Thoracic aorta (tissue), 2 donors: Measurements from ENCODE around the gene TOX2. TPM values are rescaled to one million over a fixed set of nuclear protein-coding genes. Genes with fewer than 3 reads are reported as not detected.

Source experiments
- ATAC-seq: fragments of 150-250 bp; one replicate; pipeline ENCODE4 v1.8.0; 2017; ENCODE audit warnings: low read depth; ENCODE audit not compliant: insufficient number of reproducible peaks, low FRiP score
- DNase-seq: peaks from one replicate; pipeline ENCODE4 v3.0.0-alpha.2; 2020; ENCODE audit warnings: low spot score
- H3K27ac ChIP-seq, 2 donors: fragments of 200-600 bp; sonication (generic); 1 replicate in 1 of 2; 2 replicates in 1 of 2; pipeline ENCODE4 v1.5.1; 2016; ENCODE audit warnings: mild to moderate bottlenecking in 2 of 2, moderate library complexity in 2 of 2
- H3K27me3 ChIP-seq: fragments of 200-600 bp; sonication (generic); replicated peaks from 2 replicates; pipeline ENCODE4 v1.6.0; 2016; ENCODE audit warnings: mild to moderate bottlenecking; ENCODE audit not compliant: insufficient read depth
- H3K36me3 ChIP-seq: fragments of 200-600 bp; sonication (generic); one replicate; pipeline ENCODE4 v1.5.1; 2016
- H3K4me1 ChIP-seq, 2 donors: fragments of 200-600 bp; sonication (generic); 1 replicate in 1 of 2; 2 replicates in 1 of 2; pipeline versions ENCODE4 v1.5.1 to v1.6.0; 2016; ENCODE audit warnings: low read depth in 2 of 2, mild to moderate bottlenecking in 1 of 2; ENCODE audit not compliant: control insufficient read depth in 1 of 2
- H3K4me3 ChIP-seq: fragments of 200-600 bp; sonication (generic); 2 replicates; pipeline ENCODE4 v1.5.1; 2016; ENCODE audit warnings: mild to moderate bottlenecking
- H3K9me3 ChIP-seq: fragments of 200-600 bp; sonication (generic); 2 replicates; pipeline ENCODE4 v1.5.1; 2016
- total RNA-seq, 2 donors: library from RNA; depleted of rRNA; stranded (reverse); fragments of >200 nt; gene quantifications; one replicate each; pipeline versions ENCODE4 v1.1.0 to v1.2.3, GENCODE V29; 2016
- TF ChIP-seq, protein P1 (sequence below): fragments of 200-600 bp; sonication (generic); IDR thresholded peaks from one replicate; pipeline ENCODE4 v1.5.1; 2019; ENCODE audit warnings: antibody characterized with exemption

The TOX2 gene
- total RNA-seq, 2 donors from 2014 or later: 4.2 to 14.6 TPM

DNA sequence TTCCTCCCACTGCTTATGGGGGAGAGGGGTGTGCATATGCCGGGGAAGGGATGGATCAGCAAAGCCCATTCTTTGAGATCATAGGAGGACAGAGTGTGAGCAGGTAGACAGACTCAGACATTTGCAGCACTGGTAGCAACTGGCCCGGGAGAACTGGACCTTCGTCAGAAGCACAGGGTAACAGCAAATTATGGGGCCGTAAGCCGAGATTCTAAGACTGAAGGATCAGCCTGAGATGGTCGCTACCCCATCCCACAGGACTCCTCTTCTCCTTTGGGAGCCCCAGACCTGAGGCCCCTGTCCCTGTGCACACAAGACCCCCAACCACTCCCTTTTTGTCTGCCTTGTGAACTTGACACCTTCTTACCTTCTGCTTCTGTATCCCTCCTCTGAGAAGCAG lies 106.5 kb downstream of the TOX2 start:
- Histone ChIP-seq H3K4me3 (no peak overlapping the region), H3K27me3 (no peaks in the 10 kb centered on the region), H3K9me3 (no peaks in the 10 kb centered on the region), H3K36me3 (no peaks in the 10 kb centered on the region), H3K27ac (no peak overlapping the region), H3K4me1 (peaks cover 0 to 41% of the 10 kb centered on the region in 2 donors)
- no peak for ATAC-seq
- DNase-seq: no peak
- TF ChIP-seq, protein P1, sequence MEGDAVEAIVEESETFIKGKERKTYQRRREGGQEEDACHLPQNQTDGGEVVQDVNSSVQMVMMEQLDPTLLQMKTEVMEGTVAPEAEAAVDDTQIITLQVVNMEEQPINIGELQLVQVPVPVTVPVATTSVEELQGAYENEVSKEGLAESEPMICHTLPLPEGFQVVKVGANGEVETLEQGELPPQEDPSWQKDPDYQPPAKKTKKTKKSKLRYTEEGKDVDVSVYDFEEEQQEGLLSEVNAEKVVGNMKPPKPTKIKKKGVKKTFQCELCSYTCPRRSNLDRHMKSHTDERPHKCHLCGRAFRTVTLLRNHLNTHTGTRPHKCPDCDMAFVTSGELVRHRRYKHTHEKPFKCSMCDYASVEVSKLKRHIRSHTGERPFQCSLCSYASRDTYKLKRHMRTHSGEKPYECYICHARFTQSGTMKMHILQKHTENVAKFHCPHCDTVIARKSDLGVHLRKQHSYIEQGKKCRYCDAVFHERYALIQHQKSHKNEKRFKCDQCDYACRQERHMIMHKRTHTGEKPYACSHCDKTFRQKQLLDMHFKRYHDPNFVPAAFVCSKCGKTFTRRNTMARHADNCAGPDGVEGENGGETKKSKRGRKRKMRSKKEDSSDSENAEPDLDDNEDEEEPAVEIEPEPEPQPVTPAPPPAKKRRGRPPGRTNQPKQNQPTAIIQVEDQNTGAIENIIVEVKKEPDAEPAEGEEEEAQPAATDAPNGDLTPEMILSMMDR: no peak

DNA sequence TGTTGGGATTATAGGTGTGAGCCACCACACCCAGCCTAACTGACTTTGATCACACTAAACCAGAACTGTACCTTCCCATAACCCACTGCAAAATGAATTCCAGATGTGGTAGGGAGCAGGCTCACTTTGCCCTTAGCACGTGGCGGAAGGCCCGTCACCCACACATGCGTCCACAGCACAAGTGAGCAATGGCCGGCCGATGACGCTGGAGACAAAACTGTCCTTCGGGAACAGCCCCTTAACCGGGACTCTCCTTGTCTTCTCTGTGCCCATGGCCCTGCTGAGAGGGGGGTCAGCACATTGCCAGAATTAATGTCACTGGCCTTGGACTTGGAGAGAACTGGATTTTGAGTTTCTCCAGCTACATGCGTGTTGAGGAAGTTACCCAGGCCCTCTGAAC lies 107.2 kb downstream of the TOX2 start:
- DNase-seq: no peak
- Histone ChIP-seq H3K9me3 (no peaks in the 10 kb centered on the region), H3K27ac (no peak overlapping the region), H3K36me3 (no peaks in the 10 kb centered on the region), H3K27me3 (no peaks in the 10 kb centered on the region), H3K4me1 (peaks cover 0 to 34% of the 10 kb centered on the region in 2 donors), H3K4me3 (no peak overlapping the region)
- no peak for ATAC-seq
- TF ChIP-seq, protein P1: no peak

DNA sequence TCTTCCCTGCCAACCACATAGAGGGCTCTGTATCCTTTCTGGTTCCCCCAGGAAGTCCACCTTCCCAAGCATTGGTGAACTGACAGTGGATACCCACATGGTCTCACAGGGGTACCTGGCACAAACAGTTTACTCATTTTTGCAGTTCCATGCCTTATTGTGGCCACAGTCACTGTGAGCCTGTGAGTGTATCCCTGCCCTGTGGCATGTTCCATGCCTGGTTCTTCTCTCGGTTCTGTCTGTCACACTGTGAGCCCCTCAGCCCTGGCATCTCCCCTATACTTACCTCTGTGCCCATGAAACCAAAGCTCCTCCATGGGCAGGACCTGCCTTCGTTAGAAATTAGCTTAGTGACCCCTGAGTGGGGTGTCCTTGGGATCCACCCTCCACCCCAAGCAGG lies 107.8 kb downstream of the TOX2 start:
- DNase-seq: no peak
- TF ChIP-seq, protein P1: no peak
- H3K4me1 ChIP-seq: peaks cover 0 to 28% of the 10 kb centered on the region in 2 donors

DNA sequence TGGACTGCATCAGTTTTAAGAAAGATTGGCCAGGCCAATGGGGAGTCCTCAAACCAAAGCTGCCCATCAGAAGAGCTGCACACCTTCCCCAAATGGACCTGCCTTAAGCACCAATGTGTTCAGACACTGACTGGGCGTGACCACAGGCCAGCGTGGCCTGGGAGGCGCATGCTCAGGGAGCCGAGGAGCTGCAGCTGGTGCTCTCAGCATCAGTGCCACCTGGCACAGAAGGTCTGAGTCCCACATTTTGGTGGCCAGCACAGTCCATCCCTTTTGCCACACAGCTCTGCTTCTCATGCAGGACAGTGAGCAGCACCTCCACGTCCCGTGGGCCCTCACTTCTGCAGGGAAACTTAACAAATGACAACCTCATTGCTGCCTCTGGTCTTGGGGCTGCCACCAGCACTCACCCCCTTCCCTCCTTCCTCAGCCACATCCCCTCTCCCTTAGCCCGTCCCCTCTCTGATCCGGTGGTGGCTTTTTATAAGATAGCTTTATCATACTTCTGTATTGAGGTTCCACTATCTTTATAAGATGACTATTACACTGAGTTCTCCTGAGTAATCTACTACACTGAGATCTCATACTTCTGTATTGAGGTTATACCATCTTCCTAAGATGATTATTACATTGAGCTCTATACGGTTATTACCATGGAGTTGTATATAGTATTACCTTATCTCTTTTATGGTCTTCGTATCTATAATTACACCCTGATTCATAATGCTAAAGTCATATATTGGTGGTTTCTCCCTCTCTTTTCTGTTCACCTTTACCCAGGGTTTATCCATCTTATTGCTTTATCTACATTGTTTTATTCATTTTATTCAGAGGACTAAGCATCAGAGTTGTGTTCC lies 109.1 kb downstream of the TOX2 start:
- Histone ChIP-seq H3K4me1 (peaks cover 0 to 15% of the 10 kb centered on the region in 2 donors), H3K36me3 (no peaks in the 10 kb centered on the region), H3K4me3 (no peak overlapping the region), H3K27me3 (no peaks in the 10 kb centered on the region), H3K9me3 (no peaks in the 10 kb centered on the region), H3K27ac (no peak overlapping the region)
- ATAC-seq (no peak), DNase-seq (no peak)
- TF ChIP-seq, protein P1: no peak

More for the DNA sequence above, 107.8 kb downstream of the TOX2 start:
- no peak for ATAC-seq
- Histone ChIP-seq H3K36me3 (no peaks in the 10 kb centered on the region), H3K27ac (no peak overlapping the region), H3K9me3 (no peaks in the 10 kb centered on the region), H3K27me3 (no peaks in the 10 kb centered on the region), H3K4me3 (no peak overlapping the region)

DNA sequence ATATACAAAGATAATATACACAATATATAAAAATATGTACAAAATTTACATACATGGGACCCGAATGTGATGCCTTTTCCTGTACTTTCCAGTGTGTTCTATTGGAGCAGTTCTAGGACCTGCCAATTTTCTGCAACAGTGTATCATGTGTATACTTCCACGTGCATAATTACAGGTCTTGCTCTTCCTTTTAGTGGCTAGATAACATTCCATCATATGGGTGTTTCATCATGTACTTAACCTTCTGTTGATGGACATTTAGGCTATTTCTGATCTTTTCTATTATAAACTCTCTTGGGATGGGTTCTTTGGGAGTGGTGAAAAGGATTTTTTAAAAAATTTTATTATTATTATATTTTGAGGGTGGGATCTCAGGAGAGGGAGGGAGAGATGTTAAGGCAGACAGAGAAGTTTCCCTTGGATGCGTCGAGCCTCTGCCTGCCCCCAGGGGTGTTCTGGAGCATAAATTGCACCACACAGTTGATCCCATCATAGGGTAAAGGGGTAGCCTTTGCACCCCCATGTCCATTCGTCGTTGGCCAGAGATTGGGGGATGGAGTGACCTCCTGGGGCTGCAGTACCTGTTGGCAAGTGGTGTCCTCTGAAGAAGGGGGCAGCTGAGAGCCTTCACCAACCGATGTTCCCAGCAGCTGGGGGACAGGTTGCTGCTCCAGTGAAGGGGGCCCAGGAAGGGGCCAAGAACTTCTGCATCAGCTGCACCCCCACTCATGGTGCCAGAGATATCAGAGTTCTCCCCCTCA lies 110.3 kb downstream of the TOX2 start:
- TF ChIP-seq, protein P1: no peak
- DNase-seq: no peak

More for the DNA sequence above, 110.3 kb downstream of the TOX2 start:
- no peaks in the 10 kb centered on the region for H3K27me3 ChIP-seq
- no peak overlapping the region for H3K4me3 ChIP-seq
- H3K4me1 ChIP-seq: peaks cover 0 to 3% of the 10 kb centered on the region in 2 donors
- no peak for ATAC-seq
- H3K27ac ChIP-seq: no peak overlapping the region
- no peaks in the 10 kb centered on the region for H3K9me3 ChIP-seq
- H3K36me3 ChIP-seq: no peaks in the 10 kb centered on the region
